ENCODE measurements around the gene STX4. TPM values are rescaled to one million over a fixed set of nuclear protein-coding genes. Genes with fewer than 3 reads are reported as not detected.

Gene STX4
- total and polyA plus RNA-seq, 9 of the 15 experiments (the other 6 are each of a cell fraction or from before 2014, with no cell fraction given) = 3.2 to 48.0 (median 21.5) TPM

DNA sequence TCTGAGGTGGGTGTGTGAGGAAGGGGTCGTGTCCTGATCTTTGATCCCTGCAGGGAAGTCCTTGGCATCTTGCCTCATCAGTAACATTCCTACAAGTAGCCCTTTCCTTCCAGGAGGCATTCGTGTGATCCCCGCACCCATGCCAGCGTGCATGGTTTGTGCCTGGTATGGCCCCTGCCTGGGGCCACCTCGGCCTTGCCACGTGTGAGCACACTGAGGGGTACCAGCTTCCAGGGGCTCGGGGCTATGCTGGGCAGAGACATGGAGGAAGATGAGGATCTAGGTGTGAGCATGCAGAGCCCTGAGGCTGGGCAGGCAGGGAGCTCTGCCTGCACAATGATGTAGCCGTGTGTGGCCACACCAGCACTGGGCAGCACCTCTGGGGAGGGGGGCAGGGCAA is 42.3 kb upstream of the STX4 start (continued):
- TF ChIP-seq, protein P1, sequence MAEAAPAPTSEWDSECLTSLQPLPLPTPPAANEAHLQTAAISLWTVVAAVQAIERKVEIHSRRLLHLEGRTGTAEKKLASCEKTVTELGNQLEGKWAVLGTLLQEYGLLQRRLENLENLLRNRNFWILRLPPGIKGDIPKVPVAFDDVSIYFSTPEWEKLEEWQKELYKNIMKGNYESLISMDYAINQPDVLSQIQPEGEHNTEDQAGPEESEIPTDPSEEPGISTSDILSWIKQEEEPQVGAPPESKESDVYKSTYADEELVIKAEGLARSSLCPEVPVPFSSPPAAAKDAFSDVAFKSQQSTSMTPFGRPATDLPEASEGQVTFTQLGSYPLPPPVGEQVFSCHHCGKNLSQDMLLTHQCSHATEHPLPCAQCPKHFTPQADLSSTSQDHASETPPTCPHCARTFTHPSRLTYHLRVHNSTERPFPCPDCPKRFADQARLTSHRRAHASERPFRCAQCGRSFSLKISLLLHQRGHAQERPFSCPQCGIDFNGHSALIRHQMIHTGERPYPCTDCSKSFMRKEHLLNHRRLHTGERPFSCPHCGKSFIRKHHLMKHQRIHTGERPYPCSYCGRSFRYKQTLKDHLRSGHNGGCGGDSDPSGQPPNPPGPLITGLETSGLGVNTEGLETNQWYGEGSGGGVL (CRISPR knock-in tag; IDR thresholded peaks at IDR 0.05) = no peak
- TF ChIP-seq DPF2 (IDR thresholded peaks at IDR 0.05) = no peak

DNA sequence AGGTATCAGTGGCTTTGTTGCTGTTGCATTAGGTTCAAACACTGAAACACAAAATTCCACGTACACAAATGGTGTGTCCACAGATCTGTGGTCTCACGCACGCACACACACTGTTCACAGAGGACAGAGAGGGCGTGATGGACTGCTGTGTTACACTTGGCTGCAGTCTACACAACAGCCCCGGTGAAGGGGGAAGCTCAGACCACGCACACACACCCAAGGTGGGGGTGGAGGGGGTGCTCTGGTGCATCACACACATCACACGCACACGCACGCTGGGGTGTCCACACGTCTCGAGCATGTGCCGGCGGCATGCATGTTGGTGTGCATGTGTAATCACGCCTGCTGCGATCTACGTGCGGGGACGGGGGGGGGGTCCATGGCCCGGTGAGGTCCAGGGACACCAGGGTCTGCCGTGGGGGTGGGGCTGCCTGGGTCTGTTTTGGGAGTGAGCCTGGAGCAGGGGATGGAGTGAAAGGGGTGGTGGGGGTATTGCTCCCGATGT is 41.0 kb upstream of the STX4 start:
- no peaks in the 10 kb centered on the region for H3K9me1 ChIP-seq (ENCODE audit: control insufficient read depth, insufficient read depth, low read length)
- no peak overlapping the region for H3K4me3 ChIP-seq
- H4K20me1 ChIP-seq (replicated peaks; ENCODE audit: control insufficient read depth, insufficient read depth, low read length) = no peaks in the 10 kb centered on the region
- peak overlapping the region in 1 of 2 experiments; percentile 23; a peak in 1 of 4 replicates for H3K9ac ChIP-seq (ENCODE audit: insufficient read depth in 1 of 2, low read depth in 2 of 2, low read length in 2 of 2)
- peaks cover 6% of the 10 kb centered on the region; the same call in 1 of the 3 replicates for H3K36me3 ChIP-seq (ENCODE audit: control insufficient read depth, insufficient read depth, low read length)
- 80% methylated on average over 13 of the region's 21 CpGs for WGBS (ENCODE audit: insufficient coverage, low coverage, missing lambda C conversion rate)
- no peaks in the 10 kb centered on the region for H3K9me3 ChIP-seq (replicated peaks; ENCODE audit: control insufficient read depth, insufficient read depth, low read depth, low read length)
- H2AFZ ChIP-seq (ENCODE audit: low read depth, low read length) = peak overlapping the region; percentile 67
- BruUV-seq (replicated peaks) = no TSS peak
- intact Hi-C loops (cut with micrococcal nuclease) (loop anchor here (5.0 kb wide), 2 partner anchors 40 to 80 kb away; partner anchors contain the start of genes STX4, ZNF646 and ZNF668), in situ Hi-C loops (cut with MboI) (loop anchor here (10.0 to 25.0 kb wide), 2 partner anchors 322 to 445 kb away; partner anchors contain the start of genes COX6A2 and ZNF843)
- DNase-seq (ENCODE audit: extremely low read depth in 1 of 4, low spot score in 3 of 4) (no peak), FAIRE-seq (no peak), ATAC-seq (no peak)
- ChIA-PET POLR2A (interaction anchor here (0.7 to 1.6 kb wide), 3 partner anchors 99 to 199 kb away, joined by 3 to 5 read pairs (median 3); partner anchors contain the start of gene FUS), CTCF (ENCODE audit: low intra/inter-chr PET ratio) (no interaction called here)
- H3K4me1 ChIP-seq (replicated peaks in 1 of 2; ENCODE audit: control insufficient read depth in 2 of 2, insufficient read depth in 2 of 2, low read length in 2 of 2) = peaks cover 22 to 53% of the 10 kb centered on the region in 2 experiments
- peaks cover 3% of the 10 kb centered on the region; the same call in 2 of the 3 replicates for H3K79me2 ChIP-seq (ENCODE audit: control insufficient read depth, insufficient read depth, low read length)
- H3K27ac ChIP-seq (ENCODE audit: extremely low read depth, low read depth, low read length) = peak overlapping the region; percentile 61; the same call in 1 of the 3 replicates
- H3K4me2 ChIP-seq (ENCODE audit: insufficient read depth, low read length) = peak overlapping the region; percentile 62; the same call in 1 of the 2 replicates
- H3K27me3 ChIP-seq (ENCODE audit: control insufficient read depth in 2 of 2, insufficient read depth in 2 of 2, low read length in 2 of 2) = no peaks in the 10 kb centered on the region
- TF ChIP-seq ZNF583 (CRISPR knock-in tag; IDR thresholded peaks at IDR 0.05) (no peak), FOXA1 (IDR thresholded peaks at IDR 0.05; ENCODE audit: borderline replicate concordance) (no peak), FIP1L1 (IDR thresholded peaks at IDR 0.05; ENCODE audit: low read depth, low read length, poor library complexity, severe bottlenecking) (no peak), XRCC3 (IDR thresholded peaks at IDR 0.05) (no peak), SIN3A (IDR thresholded peaks at IDR 0.05; ENCODE audit: borderline replicate concordance in 2 of 2, control insufficient read depth in 1 of 2, low read depth in 2 of 2, low read length in 2 of 2) (no peak), ZBTB7A (IDR thresholded peaks at IDR 0.05; ENCODE audit: borderline replicate concordance, control insufficient read depth, low read depth, low read length) (peak; percentile 18; the same call in 1 of the 2 replicates), MTA3 (IDR thresholded peaks at IDR 0.05; ENCODE audit: borderline replicate concordance) (no peak), ZNF408 (CRISPR knock-in tag; IDR thresholded peaks at IDR 0.05; ENCODE audit: low read depth) (no peak), RBFOX2 (IDR thresholded peaks at IDR 0.05; ENCODE audit: low read depth, low read length) (0 out of 2 replicates have a peak, but pooled peaks have one; percentile 2), MYC (IDR thresholded peaks at IDR 0.05; ENCODE audit: low read depth, low read length) (no peak), MYC (CRISPR knock-in tag; IDR thresholded peaks at IDR 0.05; ENCODE audit: borderline replicate concordance, low read depth) (no peak)
- TF ChIP-seq, protein P2, sequence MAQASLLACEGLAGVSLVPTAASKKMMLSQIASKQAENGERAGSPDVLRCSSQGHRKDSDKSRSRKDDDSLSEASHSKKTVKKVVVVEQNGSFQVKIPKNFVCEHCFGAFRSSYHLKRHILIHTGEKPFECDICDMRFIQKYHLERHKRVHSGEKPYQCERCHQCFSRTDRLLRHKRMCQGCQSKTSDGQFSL (CRISPR knock-in tag; IDR thresholded peaks at IDR 0.05) = peak; percentile 71; the same call in 1 of the 2 replicates
- TF ChIP-seq, protein P2 (tag; IDR thresholded peaks at IDR 0.05) = 0 out of 4 replicates have a peak, but pooled peaks of 1 of the 2 experiments have one; percentile 19
- TF ChIP-seq, protein P3, sequence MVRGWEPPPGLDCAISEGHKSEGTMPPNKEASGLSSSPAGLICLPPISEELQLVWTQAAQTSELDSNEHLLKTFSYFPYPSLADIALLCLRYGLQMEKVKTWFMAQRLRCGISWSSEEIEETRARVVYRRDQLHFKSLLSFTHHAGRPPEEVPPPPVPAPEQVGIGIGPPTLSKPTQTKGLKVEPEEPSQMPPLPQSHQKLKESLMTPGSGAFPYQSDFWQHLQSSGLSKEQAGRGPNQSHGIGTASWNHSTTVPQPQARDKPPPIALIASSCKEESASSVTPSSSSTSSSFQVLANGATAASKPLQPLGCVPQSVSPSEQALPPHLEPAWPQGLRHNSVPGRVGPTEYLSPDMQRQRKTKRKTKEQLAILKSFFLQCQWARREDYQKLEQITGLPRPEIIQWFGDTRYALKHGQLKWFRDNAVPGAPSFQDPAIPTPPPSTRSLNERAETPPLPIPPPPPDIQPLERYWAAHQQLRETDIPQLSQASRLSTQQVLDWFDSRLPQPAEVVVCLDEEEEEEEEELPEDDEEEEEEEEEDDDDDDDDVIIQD (CRISPR knock-in tag; IDR thresholded peaks at IDR 0.05) = no peak

Data from K562 (cell line).